HCT116 (cell line): Measurements from ENCODE around the gene SLC7A10. TPM values are rescaled to one million over a fixed set of nuclear protein-coding genes. Genes with fewer than 3 reads are reported as not detected.
A peak's percentile ranks its signal among the peaks of the same experiment; 100 is the strongest.

Source experiments
- ATAC-seq: fragments of 200-7000 bp; cut with Tn5 transposase; 2 replicates; pipeline ENCODE4 v1.9.1; 2020; ENCODE audit warnings: mild to moderate bottlenecking, moderate library complexity
- BruUV-seq: library from RNA; stranded (reverse); fragments of 400-500 nt; replicated peaks from 2 replicates; lab custom pipeline; 2021; lab: Mats Ljungman, UMichigan
- CTCF ChIA-PET: fragments of 300-600 bp; sonication (Branson Sonifier 250); formaldehyde crosslinking; loops from one replicate; lab custom pipeline; 2021; ENCODE audit warnings: antibody characterized with exemption; lab: Charles Lee
- POLR2A ChIA-PET: fragments of 300-600, 350-600 bp; sonication (Branson Sonifier 250); formaldehyde crosslinking; loops from one replicate; lab custom pipeline; 2021; ENCODE audit warnings: antibody characterized with exemption; lab: Charles Lee
- RAD21 ChIA-PET, 2 experiments: fragments of 300-600 bp; sonication (Branson Sonifier 250); formaldehyde crosslinking; loops; one replicate each; lab custom pipeline; 2023; ENCODE audit warnings: low total read pairs in 2 of 2; ENCODE audit not compliant: uncharacterized antibody in 2 of 2, unreplicated experiment in 2 of 2, low non-redundant PET in 1 of 2; lab: Charles Lee
- DNase-seq: peaks from one replicate; pipeline ENCODE4 v3.0.0-alpha.2; 2010; ENCODE audit warnings: low read depth, low spot score
- H2AFZ ChIP-seq: fragments of 200-600 bp; shearing (Covaris generic), sonication (generic); 2 replicates; pipeline ENCODE4 v1.6.1; 2017; ENCODE audit warnings: low read depth, mixed run types, mixed read lengths, antibody characterized with exemption, low read length; ENCODE audit not compliant: poor library complexity, severe bottlenecking
- H3K27ac ChIP-seq: 2 replicates; pipeline ENCODE4 v1.5.1; 2012; ENCODE audit warnings: low read depth, low read length
- H3K27me3 ChIP-seq: fragments of 200-600 bp; sonication (generic); 2 replicates; pipeline ENCODE4 v1.6.1; 2016; ENCODE audit warnings: mixed run types, low read length, mixed read lengths; ENCODE audit not compliant: insufficient read depth
- H3K36me3 ChIP-seq, 2 experiments: fragments of 200-500 bp in 1 of 2; fragments of 200-600 bp in 1 of 2; sonication (Bioruptor generic) in 1 of 2; sonication (generic) in 1 of 2; 2 replicates each; pipeline versions ENCODE4 v1.5.1 to v1.6.1; 2014 to 2016; ENCODE audit warnings: low read length in 2 of 2, inconsistent platforms in 1 of 2, mixed read lengths in 1 of 2, mixed run types in 1 of 2; ENCODE audit not compliant: insufficient read depth in 2 of 2, control insufficient read depth in 1 of 2
- H3K4me1 ChIP-seq, 2 experiments: fragments of 200-600 bp in 1 of 2; sonication (generic) in 1 of 2; 2 replicates each; pipeline versions ENCODE4 v1.5.1 to v1.6.1; 2012 to 2017; ENCODE audit warnings: low read length in 2 of 2, inconsistent platforms in 1 of 2, mild to moderate bottlenecking in 1 of 2, mixed read lengths in 1 of 2, mixed run types in 1 of 2, moderate library complexity in 1 of 2; ENCODE audit not compliant: insufficient read depth in 2 of 2, control insufficient read depth in 1 of 2
- H3K4me2 ChIP-seq: fragments of 200-600 bp; sonication (generic); 2 replicates; pipeline ENCODE4 v1.6.1; 2017; ENCODE audit warnings: mixed run types, low read length, mixed read lengths
- H3K4me3 ChIP-seq, 2 experiments: fragments of 200-600 bp in 1 of 2; sonication (generic) in 1 of 2; replicated peaks in 1 of 2; 2 replicates each; pipeline ENCODE4 v1.5.1; 2011 to 2016; ENCODE audit warnings: low read length in 2 of 2, control low read depth in 1 of 2, low read depth in 1 of 2, mild to moderate bottlenecking in 1 of 2, mixed read lengths in 1 of 2, mixed run types in 1 of 2
- H3K79me2 ChIP-seq: fragments of 200-600 bp; sonication (generic); 2 replicates; pipeline ENCODE4 v1.6.1; 2017; ENCODE audit warnings: mild to moderate bottlenecking, mixed run types, low read length, moderate library complexity, mixed read lengths; ENCODE audit not compliant: insufficient read depth
- H3K9ac ChIP-seq: fragments of 200-600 bp; sonication (generic); 2 replicates; pipeline ENCODE4 v1.6.1; 2016; ENCODE audit warnings: low read length, mixed read lengths
- H3K9me2 ChIP-seq: fragments of 200-600 bp; sonication (generic), shearing (Covaris generic); 2 replicates; pipeline ENCODE4 v1.6.1; 2017; ENCODE audit warnings: mixed run types, mild to moderate bottlenecking, moderate library complexity; ENCODE audit not compliant: insufficient read depth
- H3K9me3 ChIP-seq, 2 experiments: fragments of 200-500 bp in 1 of 2; fragments of 200-600 bp in 1 of 2; sonication (Bioruptor generic) in 1 of 2; sonication (generic) in 1 of 2; 2 replicates each; pipeline ENCODE4 v1.6.1; 2014 to 2017; ENCODE audit warnings: low read length in 2 of 2, mixed read lengths in 2 of 2, inconsistent platforms in 1 of 2, low read depth in 1 of 2, mild to moderate bottlenecking in 1 of 2, mixed run types in 1 of 2, moderate library complexity in 1 of 2; ENCODE audit not compliant: control insufficient read depth in 1 of 2, insufficient read depth in 1 of 2
- H4K20me1 ChIP-seq: fragments of 200-600 bp; sonication (generic), shearing (Covaris generic); 2 replicates; pipeline ENCODE4 v1.6.1; 2017; ENCODE audit warnings: mixed run types, mild to moderate bottlenecking, moderate library complexity; ENCODE audit not compliant: insufficient read depth
- ATF3 ChIP-seq: IDR thresholded peaks from 2 replicates; pipeline ENCODE4 v1.6.1; 2012
- CBX3 ChIP-seq: IDR thresholded peaks from 2 replicates; pipeline ENCODE4 v1.6.1; 2012; ENCODE audit warnings: low read depth
- CEBPB ChIP-seq: IDR thresholded peaks from 2 replicates; pipeline ENCODE4 v1.6.1; 2012; ENCODE audit warnings: low read depth
- EGR1 ChIP-seq: IDR thresholded peaks from 2 replicates; pipeline ENCODE4 v1.6.1; 2012; ENCODE audit warnings: low read depth
- ELF1 ChIP-seq: IDR thresholded peaks from 2 replicates; pipeline ENCODE4 v1.6.1; 2012; ENCODE audit warnings: low read depth, borderline replicate concordance
- EZH2phosphoT487 ChIP-seq: fragments of 200-600 bp; IDR thresholded peaks from 2 replicates; pipeline ENCODE4 v1.6.1; 2018; ENCODE audit warnings: antibody characterized with exemption, borderline replicate concordance
- JUND ChIP-seq: IDR thresholded peaks from 2 replicates; pipeline ENCODE4 v1.6.1; 2012
- POLR2AphosphoS5 ChIP-seq: IDR thresholded peaks from 2 replicates; pipeline ENCODE4 v1.6.1; 2011; ENCODE audit warnings: mild to moderate bottlenecking, low read depth, low read length, moderate library complexity
- RAD21 ChIP-seq: IDR thresholded peaks from 2 replicates; pipeline ENCODE4 v1.6.1; 2012; ENCODE audit warnings: low read depth, mild to moderate bottlenecking
- SP1 ChIP-seq: IDR thresholded peaks from 2 replicates; pipeline ENCODE4 v1.6.1; 2012; ENCODE audit warnings: low read depth
- ZFX ChIP-seq: fragments of 450-650 bp; IDR thresholded peaks from 2 replicates; pipeline ENCODE4 v1.6.1; 2017
- intact Hi-C: fragments of 100-400 bp; cut with micrococcal nuclease; formaldehyde crosslinking; loops from 2 replicates; pipeline ENCODE4 v1.10.0; 2022
- total RNA-seq: library from RNA; stranded (reverse); gene quantifications from one replicate; pipeline ENCODE4 v1.2.1, GENCODE V29; 2021; ENCODE audit not compliant: unreplicated experiment
- TF ChIP-seq, protein P1 (sequence below): IDR thresholded peaks from 2 replicates; pipeline ENCODE4 v1.6.1; 2012
- TF ChIP-seq, protein P2 (sequence below): IDR thresholded peaks from 2 replicates; pipeline ENCODE4 v1.6.1; 2012; ENCODE audit warnings: low read depth
- TF ChIP-seq, protein P3 (sequence below), 3 experiments: fragments of 200-600 bp in 1 of 3; sonication (generic) in 1 of 3; IDR thresholded peaks in 2 of 3; conservative IDR thresholded peaks in 1 of 3; 2 replicates each; pipeline ENCODE4 v1.5.1; 2012 to 2017; ENCODE audit warnings: low read depth in 2 of 3, low read length in 2 of 3, antibody characterized with exemption in 1 of 3, borderline replicate concordance in 1 of 3, control low read depth in 1 of 3, mild to moderate bottlenecking in 1 of 3, mixed read lengths in 1 of 3, mixed run types in 1 of 3, moderate library complexity in 1 of 3; ENCODE audit not compliant: insufficient read depth in 1 of 3

The SLC7A10 gene
- total RNA-seq, 1 experiment from 2014 or later, result 0.25 TPM

- no peaks in the 10 kb centered on the region for H3K36me3 ChIP-seq
- H2AFZ ChIP-seq, result no peak overlapping the region
- no peak overlapping the region for H3K4me2 ChIP-seq
- no peak for ATAC-seq
- CTCF ChIA-PET, result interaction anchor here (1.3 kb wide), 1 partner anchor 10 kb away, joined by 4 read pairs; no protein-coding TSS in a partner anchor
- no peaks in the 10 kb centered on the region for H4K20me1 ChIP-seq
- TF ChIP-seq, protein P1, sequence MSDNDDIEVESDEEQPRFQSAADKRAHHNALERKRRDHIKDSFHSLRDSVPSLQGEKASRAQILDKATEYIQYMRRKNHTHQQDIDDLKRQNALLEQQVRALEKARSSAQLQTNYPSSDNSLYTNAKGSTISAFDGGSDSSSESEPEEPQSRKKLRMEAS, result no peak
- TF ChIP-seq RAD21 (no peak), ATF3 (no peak), ELF1 (no peak)
- no peaks in the 10 kb centered on the region for H3K27me3 ChIP-seq
- H3K9ac ChIP-seq, result no peak overlapping the region
- RAD21 ChIA-PET, result no interaction called here
- no peak overlapping the region for H3K4me3 ChIP-seq
- no peaks in the 10 kb centered on the region for H3K9me3 ChIP-seq
- DNase-seq, result no peak
- intact Hi-C loops, result loop anchor here (10.0 kb wide), 1 partner anchor 1181 kb away; no protein-coding TSS in a partner anchor
- no peaks in the 10 kb centered on the region for H3K9me2 ChIP-seq
- H3K4me1 ChIP-seq, result peaks cover 24 to 36% of the 10 kb centered on the region in 2 experiments
- POLR2A ChIA-PET, result no interaction called here
- no TSS peak for BruUV-seq
- no peak overlapping the region for H3K27ac ChIP-seq
- 0 out of 2 replicates have a peak, but pooled peaks cover 3% of the 10 kb centered on the region for H3K79me2 ChIP-seq
Measured at GRCh38 chr19:33174186-33174585, 51.5 kb downstream of the SLC7A10 start.

GRCh38 chr19:33171916-33172359, 53.7 kb downstream of the SLC7A10 start:
- CTCF ChIA-PET, result no interaction called here
- no peaks in the 10 kb centered on the region for H3K27me3 ChIP-seq
- peak overlapping the region; percentile 41 for H3K4me2 ChIP-seq
- H4K20me1 ChIP-seq, result no peaks in the 10 kb centered on the region
- POLR2A ChIA-PET, result no interaction called here
- no peak overlapping the region for H2AFZ ChIP-seq
- intact Hi-C loops, result loop anchor here (10.0 kb wide), 1 partner anchor 1183 kb away; no protein-coding TSS in a partner anchor
- no peak overlapping the region for H3K27ac ChIP-seq
- ATAC-seq, result no peak
- H3K79me2 ChIP-seq, result 0 out of 2 replicates have a peak, but pooled peaks cover 3% of the 10 kb centered on the region
- no peak overlapping the region for H3K9ac ChIP-seq
- no peak for DNase-seq
- peaks cover 14 to 24% of the 10 kb centered on the region in 2 experiments; a peak in 3 of 4 replicates for H3K4me1 ChIP-seq
- no peaks in the 10 kb centered on the region for H3K36me3 ChIP-seq
- RAD21 ChIA-PET, result no interaction called here
- H3K9me3 ChIP-seq, result no peaks in the 10 kb centered on the region
- H3K4me3 ChIP-seq, result no peak overlapping the region
- no TSS peak for BruUV-seq
- no peaks in the 10 kb centered on the region for H3K9me2 ChIP-seq
- TF ChIP-seq POLR2AphosphoS5 (no peak), CBX3 (no peak), JUND (no peak), EGR1 (no peak), ELF1 (no peak), EZH2phosphoT487 (no peak), SP1 (no peak), CEBPB (no peak), ZFX (no peak), RAD21 (no peak)
- TF ChIP-seq, protein P2, sequence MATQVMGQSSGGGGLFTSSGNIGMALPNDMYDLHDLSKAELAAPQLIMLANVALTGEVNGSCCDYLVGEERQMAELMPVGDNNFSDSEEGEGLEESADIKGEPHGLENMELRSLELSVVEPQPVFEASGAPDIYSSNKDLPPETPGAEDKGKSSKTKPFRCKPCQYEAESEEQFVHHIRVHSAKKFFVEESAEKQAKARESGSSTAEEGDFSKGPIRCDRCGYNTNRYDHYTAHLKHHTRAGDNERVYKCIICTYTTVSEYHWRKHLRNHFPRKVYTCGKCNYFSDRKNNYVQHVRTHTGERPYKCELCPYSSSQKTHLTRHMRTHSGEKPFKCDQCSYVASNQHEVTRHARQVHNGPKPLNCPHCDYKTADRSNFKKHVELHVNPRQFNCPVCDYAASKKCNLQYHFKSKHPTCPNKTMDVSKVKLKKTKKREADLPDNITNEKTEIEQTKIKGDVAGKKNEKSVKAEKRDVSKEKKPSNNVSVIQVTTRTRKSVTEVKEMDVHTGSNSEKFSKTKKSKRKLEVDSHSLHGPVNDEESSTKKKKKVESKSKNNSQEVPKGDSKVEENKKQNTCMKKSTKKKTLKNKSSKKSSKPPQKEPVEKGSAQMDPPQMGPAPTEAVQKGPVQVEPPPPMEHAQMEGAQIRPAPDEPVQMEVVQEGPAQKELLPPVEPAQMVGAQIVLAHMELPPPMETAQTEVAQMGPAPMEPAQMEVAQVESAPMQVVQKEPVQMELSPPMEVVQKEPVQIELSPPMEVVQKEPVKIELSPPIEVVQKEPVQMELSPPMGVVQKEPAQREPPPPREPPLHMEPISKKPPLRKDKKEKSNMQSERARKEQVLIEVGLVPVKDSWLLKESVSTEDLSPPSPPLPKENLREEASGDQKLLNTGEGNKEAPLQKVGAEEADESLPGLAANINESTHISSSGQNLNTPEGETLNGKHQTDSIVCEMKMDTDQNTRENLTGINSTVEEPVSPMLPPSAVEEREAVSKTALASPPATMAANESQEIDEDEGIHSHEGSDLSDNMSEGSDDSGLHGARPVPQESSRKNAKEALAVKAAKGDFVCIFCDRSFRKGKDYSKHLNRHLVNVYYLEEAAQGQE, result no peak
- TF ChIP-seq, protein P3, sequence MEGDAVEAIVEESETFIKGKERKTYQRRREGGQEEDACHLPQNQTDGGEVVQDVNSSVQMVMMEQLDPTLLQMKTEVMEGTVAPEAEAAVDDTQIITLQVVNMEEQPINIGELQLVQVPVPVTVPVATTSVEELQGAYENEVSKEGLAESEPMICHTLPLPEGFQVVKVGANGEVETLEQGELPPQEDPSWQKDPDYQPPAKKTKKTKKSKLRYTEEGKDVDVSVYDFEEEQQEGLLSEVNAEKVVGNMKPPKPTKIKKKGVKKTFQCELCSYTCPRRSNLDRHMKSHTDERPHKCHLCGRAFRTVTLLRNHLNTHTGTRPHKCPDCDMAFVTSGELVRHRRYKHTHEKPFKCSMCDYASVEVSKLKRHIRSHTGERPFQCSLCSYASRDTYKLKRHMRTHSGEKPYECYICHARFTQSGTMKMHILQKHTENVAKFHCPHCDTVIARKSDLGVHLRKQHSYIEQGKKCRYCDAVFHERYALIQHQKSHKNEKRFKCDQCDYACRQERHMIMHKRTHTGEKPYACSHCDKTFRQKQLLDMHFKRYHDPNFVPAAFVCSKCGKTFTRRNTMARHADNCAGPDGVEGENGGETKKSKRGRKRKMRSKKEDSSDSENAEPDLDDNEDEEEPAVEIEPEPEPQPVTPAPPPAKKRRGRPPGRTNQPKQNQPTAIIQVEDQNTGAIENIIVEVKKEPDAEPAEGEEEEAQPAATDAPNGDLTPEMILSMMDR (IDR thresholded peaks at IDR 0.05 in 2 of 3, conservative IDR thresholded peaks at IDR 0.05 in 1 of 3; ENCODE audit: borderline replicate concordance in 1 of 3, insufficient read depth in 1 of 3, low read depth in 2 of 3, low read length in 2 of 3), result no peak
- TF ChIP-seq, protein P1, result no peak
